A673 (cell line): ENCODE measurements around the gene ARNT2.

Source experiments
- CTCF ChIP-seq: fragments of 300-800, 200-600 bp; sonication (generic); conservative IDR thresholded peaks from 2 replicates; pipeline ENCODE4 v1.5.1; 2017; ENCODE audit warnings: low read depth, mild to moderate bottlenecking, antibody characterized with exemption, low read length, moderate library complexity, mixed read lengths
- EZH2 ChIP-seq: fragments of 200-600 bp; sonication (generic); IDR thresholded peaks from 2 replicates; pipeline ENCODE4 v1.6.1; 2017; ENCODE audit warnings: borderline replicate concordance, low read depth, mild to moderate bottlenecking, mixed read lengths, antibody characterized with exemption, low read length; ENCODE audit not compliant: poor library complexity, severe bottlenecking

- TF ChIP-seq CTCF (no peak), EZH2 (no peak)
Observed at GRCh38 chr15:80404057-80404760, at the start of gene ARNT2.
